ENCODE data around the gene FOXC1. TPM values are rescaled to one million over a fixed set of nuclear protein-coding genes. Genes with fewer than 3 reads are reported as not detected.

The FOXC1 gene
- polyA plus RNA-seq, 1 donor: 0.48 TPM

- Histone ChIP-seq H3K4me3 (ENCODE audit: low read length) (no peak overlapping the region), H3K27me3 (ENCODE audit: control insufficient read depth, insufficient read depth, low read length) (no peaks in the 10 kb centered on the region), H3K36me3 (ENCODE audit: control insufficient read depth, insufficient read depth, low read length) (no peaks in the 10 kb centered on the region), H3K4me1 (ENCODE audit: control insufficient read depth, insufficient read depth, low read length) (no peaks in the 10 kb centered on the region), H3K9me3 (ENCODE audit: control insufficient read depth, low read depth, low read length) (no peaks in the 10 kb centered on the region), H3K27ac (ENCODE audit: low read length) (no peak overlapping the region)
- no peak for DNase-seq
- no CpG with 5 or more reads among the region's 14 CpGs for WGBS (ENCODE audit: insufficient coverage, low lambda C conversion rate)
Observed at GRCh38 chr6:1584996-1585668, 24.6 kb upstream of the FOXC1 start.

DNA sequence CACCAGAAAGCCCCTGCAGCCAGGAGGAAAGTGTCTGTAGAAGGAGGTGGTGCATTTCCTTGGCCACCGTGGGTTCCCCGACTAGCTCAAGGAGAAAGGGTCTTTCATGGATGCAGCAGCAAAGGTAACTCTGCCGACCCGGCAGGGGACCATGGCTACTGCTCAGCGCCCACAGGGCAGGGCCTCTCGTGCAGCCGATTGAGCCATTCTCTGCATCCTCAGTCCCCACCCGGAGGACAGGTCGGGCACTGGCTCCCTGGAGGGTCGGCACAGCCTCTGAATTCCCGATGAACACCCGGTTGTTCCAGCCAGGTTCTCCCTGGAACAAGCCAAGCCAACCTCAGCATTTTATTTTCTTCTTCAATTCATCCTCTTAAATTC lies 24.1 kb upstream of the FOXC1 start:
- H3K4me1 ChIP-seq (ENCODE audit: control insufficient read depth, insufficient read depth, low read length): no peaks in the 10 kb centered on the region
- no peaks in the 10 kb centered on the region for H3K27me3 ChIP-seq (ENCODE audit: control insufficient read depth, insufficient read depth, low read length)
- no peaks in the 10 kb centered on the region for H3K9me3 ChIP-seq (ENCODE audit: control insufficient read depth, low read depth, low read length)
- WGBS (ENCODE audit: insufficient coverage, low lambda C conversion rate): no CpG with 5 or more reads among the region's 12 CpGs
- no peak overlapping the region for H3K4me3 ChIP-seq (ENCODE audit: low read length)
- H3K36me3 ChIP-seq (ENCODE audit: control insufficient read depth, insufficient read depth, low read length): no peaks in the 10 kb centered on the region
- DNase-seq: no peak
- H3K27ac ChIP-seq (ENCODE audit: low read length): no peak overlapping the region

DNA sequence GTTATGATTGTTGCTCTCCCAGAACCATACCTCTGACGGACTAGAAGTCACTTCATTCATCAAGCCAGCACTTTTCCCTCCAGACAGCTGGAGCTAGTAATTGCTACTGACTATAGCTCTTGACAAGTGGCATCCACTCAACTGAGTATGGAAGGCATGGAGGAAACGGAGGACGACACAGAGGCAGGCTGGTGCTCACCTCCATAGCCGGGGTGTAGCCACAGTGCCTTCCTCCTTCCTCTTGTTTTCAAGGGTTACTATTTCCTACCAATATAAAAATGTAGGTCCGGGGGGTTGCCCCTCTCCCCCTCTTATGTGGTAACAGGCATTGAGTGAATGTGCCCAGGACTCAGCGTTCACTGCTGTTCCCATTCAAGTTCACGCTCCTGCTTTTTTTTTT lies 23.5 kb upstream of the FOXC1 start:
- no peak overlapping the region for H3K4me3 ChIP-seq (ENCODE audit: low read length)
- DNase-seq: no peak
- no CpG with 5 or more reads among the region's 7 CpGs for WGBS (ENCODE audit: insufficient coverage, low lambda C conversion rate)
- H3K9me3 ChIP-seq (ENCODE audit: control insufficient read depth, low read depth, low read length): no peaks in the 10 kb centered on the region
- H3K36me3 ChIP-seq (ENCODE audit: control insufficient read depth, insufficient read depth, low read length): no peaks in the 10 kb centered on the region
- H3K27ac ChIP-seq (ENCODE audit: low read length): no peak overlapping the region
- H3K4me1 ChIP-seq (ENCODE audit: control insufficient read depth, insufficient read depth, low read length): no peaks in the 10 kb centered on the region
- no peaks in the 10 kb centered on the region for H3K27me3 ChIP-seq (ENCODE audit: control insufficient read depth, insufficient read depth, low read length)

DNA sequence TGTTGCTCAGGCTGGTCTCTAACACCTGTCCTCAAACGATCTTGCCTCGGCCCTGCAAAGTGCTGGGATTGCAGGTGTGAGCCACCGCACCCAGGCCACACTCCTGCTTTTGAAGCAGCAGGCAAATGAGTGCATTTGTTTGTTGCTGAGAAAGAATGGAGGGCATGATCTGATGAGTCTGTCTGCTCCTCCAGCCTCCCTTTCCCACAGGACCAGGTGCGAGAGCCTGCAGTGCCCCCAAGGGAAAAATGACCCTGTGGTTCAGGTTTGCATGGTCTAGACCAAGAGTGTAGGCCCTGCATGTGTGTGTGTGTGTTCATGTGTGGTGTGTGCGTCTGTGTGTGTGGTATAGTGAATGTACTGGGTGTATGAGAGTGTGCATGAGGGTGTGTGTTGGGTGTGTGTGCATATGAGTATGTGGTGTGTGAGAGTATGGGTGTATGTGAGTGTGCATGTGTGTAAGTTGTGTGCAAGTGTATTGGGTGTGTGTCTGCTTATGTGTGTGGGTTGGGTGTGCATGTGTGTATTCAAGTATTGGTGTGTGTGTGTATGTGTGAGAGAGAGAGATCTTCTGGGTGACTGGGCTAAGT lies 22.8 kb upstream of the FOXC1 start:
- Histone ChIP-seq H3K4me3 (ENCODE audit: low read length) (no peak overlapping the region), H3K4me1 (ENCODE audit: control insufficient read depth, insufficient read depth, low read length) (no peaks in the 10 kb centered on the region), H3K27me3 (ENCODE audit: control insufficient read depth, insufficient read depth, low read length) (no peaks in the 10 kb centered on the region), H3K9me3 (ENCODE audit: control insufficient read depth, low read depth, low read length) (no peaks in the 10 kb centered on the region), H3K27ac (ENCODE audit: low read length) (no peak overlapping the region), H3K36me3 (ENCODE audit: control insufficient read depth, insufficient read depth, low read length) (no peaks in the 10 kb centered on the region)
- no peak for DNase-seq
- WGBS (ENCODE audit: insufficient coverage, low lambda C conversion rate): 100% methylated on average over 1 of the region's 5 CpGs

DNA sequence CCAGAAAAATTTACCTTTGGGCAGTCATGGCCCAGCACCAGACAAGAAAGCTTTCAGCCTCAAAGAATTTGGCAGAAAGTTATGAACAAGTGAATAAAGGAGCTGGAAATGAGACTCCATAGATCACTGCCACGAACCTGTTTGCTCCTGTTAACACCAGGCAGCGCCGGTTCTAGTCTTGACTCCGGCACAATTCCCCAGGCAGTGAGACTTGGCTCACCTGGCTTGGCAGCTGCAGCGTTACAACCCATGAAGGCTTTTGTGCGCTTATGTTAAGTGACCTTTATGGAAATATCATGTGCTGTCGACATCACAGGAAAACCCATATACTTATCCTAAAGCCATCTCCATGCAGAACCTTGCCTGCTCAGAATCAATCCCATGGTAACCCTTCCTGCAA lies 22.2 kb upstream of the FOXC1 start:
- Histone ChIP-seq H3K27me3 (ENCODE audit: control insufficient read depth, insufficient read depth, low read length) (no peaks in the 10 kb centered on the region), H3K4me3 (ENCODE audit: low read length) (no peak overlapping the region), H3K27ac (ENCODE audit: low read length) (no peak overlapping the region), H3K9me3 (ENCODE audit: control insufficient read depth, low read depth, low read length) (no peaks in the 10 kb centered on the region), H3K4me1 (ENCODE audit: control insufficient read depth, insufficient read depth, low read length) (no peaks in the 10 kb centered on the region), H3K36me3 (ENCODE audit: control insufficient read depth, insufficient read depth, low read length) (no peaks in the 10 kb centered on the region)
- DNase-seq: no peak
- no CpG with 5 or more reads among the region's 7 CpGs for WGBS (ENCODE audit: insufficient coverage, low lambda C conversion rate)

GRCh38 chr6:1587977-1588376 lies 21.7 kb upstream of the FOXC1 start:
- H3K4me1 ChIP-seq (ENCODE audit: control insufficient read depth, insufficient read depth, low read length): no peaks in the 10 kb centered on the region
- no peaks in the 10 kb centered on the region for H3K9me3 ChIP-seq (ENCODE audit: control insufficient read depth, low read depth, low read length)
- WGBS (ENCODE audit: insufficient coverage, low lambda C conversion rate): 95% methylated on average over 7 of the region's 12 CpGs
- no peak for DNase-seq
- peaks cover 2% of the 10 kb centered on the region for H3K27me3 ChIP-seq (ENCODE audit: control insufficient read depth, insufficient read depth, low read length)
- H3K36me3 ChIP-seq (ENCODE audit: control insufficient read depth, insufficient read depth, low read length): no peaks in the 10 kb centered on the region
- H3K4me3 ChIP-seq (ENCODE audit: low read length): no peak overlapping the region
- H3K27ac ChIP-seq (ENCODE audit: low read length): no peak overlapping the region

DNA sequence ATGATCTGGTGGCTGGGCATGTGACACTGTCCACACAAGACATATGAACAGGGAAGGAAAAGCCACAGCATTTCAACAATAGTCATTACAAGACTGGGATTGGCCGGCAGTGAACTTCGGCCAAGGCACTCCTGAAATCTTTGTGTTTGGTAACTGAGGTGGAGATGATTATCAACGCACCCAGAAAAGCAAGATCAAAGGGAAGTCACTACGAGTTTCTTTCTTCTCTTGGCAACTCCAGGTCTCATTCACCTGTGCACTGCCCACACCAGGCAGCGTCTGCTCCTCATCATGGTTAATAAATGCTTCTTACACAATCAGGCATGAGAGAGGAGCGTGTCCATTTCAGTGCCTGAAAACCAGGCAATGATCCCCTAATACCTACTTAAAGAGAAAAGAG lies 20.5 kb upstream of the FOXC1 start:
- peaks cover under 1% of the 10 kb centered on the region for H3K9me3 ChIP-seq (ENCODE audit: control insufficient read depth, low read depth, low read length)
- H3K27ac ChIP-seq (ENCODE audit: low read length): no peak overlapping the region
- no peaks in the 10 kb centered on the region for H3K4me1 ChIP-seq (ENCODE audit: control insufficient read depth, insufficient read depth, low read length)
- no peak overlapping the region for H3K4me3 ChIP-seq (ENCODE audit: low read length)
- peaks cover 13% of the 10 kb centered on the region for H3K27me3 ChIP-seq (ENCODE audit: control insufficient read depth, insufficient read depth, low read length)
- H3K36me3 ChIP-seq (ENCODE audit: control insufficient read depth, insufficient read depth, low read length): no peaks in the 10 kb centered on the region
- no CpG with 5 or more reads among the region's 6 CpGs for WGBS (ENCODE audit: insufficient coverage, low lambda C conversion rate)
- DNase-seq: peak in 1 of 2 donors; percentile 55

DNA sequence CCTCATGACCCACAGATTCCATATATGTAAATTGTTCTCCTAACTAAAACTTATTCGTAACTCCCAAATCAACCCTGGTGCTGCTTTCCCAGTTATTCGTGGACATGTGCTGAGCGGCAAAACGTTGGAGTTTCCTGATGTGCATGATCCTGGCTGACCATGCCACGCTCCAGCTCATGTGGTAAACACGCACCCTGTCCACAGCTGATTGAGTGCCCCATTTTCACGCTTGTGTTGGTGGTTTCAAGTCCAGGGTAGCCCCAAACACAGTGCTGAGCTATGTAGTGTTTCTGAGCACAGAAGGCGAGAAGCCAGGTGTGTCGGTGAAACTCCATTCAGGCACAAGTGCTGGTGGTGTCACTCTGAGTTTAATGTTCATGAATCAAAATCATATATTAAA lies 19.1 kb upstream of the FOXC1 start:
- Histone ChIP-seq H3K4me1 (ENCODE audit: control insufficient read depth, insufficient read depth, low read length) (no peaks in the 10 kb centered on the region), H3K36me3 (ENCODE audit: control insufficient read depth, insufficient read depth, low read length) (no peaks in the 10 kb centered on the region), H3K9me3 (ENCODE audit: control insufficient read depth, low read depth, low read length) (peaks cover 5% of the 10 kb centered on the region), H3K4me3 (ENCODE audit: low read length) (no peak overlapping the region), H3K27me3 (ENCODE audit: control insufficient read depth, insufficient read depth, low read length) (peaks cover 27% of the 10 kb centered on the region), H3K27ac (ENCODE audit: low read length) (no peak overlapping the region)
- WGBS (ENCODE audit: insufficient coverage, low lambda C conversion rate): 100% methylated on average over 1 of the region's 9 CpGs
- DNase-seq: no peak

DNA sequence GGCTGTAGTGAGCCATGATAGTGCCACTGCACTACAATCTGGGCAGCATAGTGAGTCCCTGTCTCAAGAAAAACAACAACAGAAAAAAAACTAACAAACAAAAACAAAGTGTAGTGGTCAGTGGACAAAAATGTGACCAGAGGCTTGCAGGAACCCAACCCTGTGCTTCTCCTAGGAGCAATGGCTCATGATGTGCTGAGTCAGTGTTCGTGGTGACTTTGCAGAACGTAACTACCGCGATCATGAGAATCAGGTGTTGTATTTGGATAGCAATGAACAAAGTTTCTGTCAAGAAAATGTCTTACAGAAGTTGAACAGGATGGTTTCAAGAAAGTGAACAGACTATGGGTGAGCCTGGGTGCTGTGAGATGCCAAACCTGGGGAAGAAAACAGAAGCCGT lies 18.5 kb upstream of the FOXC1 start:
- no peaks in the 10 kb centered on the region for H3K36me3 ChIP-seq (ENCODE audit: control insufficient read depth, insufficient read depth, low read length)
- H3K27me3 ChIP-seq (ENCODE audit: control insufficient read depth, insufficient read depth, low read length): peaks cover 33% of the 10 kb centered on the region
- no peaks in the 10 kb centered on the region for H3K4me1 ChIP-seq (ENCODE audit: control insufficient read depth, insufficient read depth, low read length)
- no peak overlapping the region for H3K27ac ChIP-seq (ENCODE audit: low read length)
- H3K9me3 ChIP-seq (ENCODE audit: control insufficient read depth, low read depth, low read length): peaks cover 5% of the 10 kb centered on the region
- WGBS (ENCODE audit: insufficient coverage, low lambda C conversion rate): 100% methylated on average over 3 of the region's 5 CpGs
- H3K4me3 ChIP-seq (ENCODE audit: low read length): no peak overlapping the region
- DNase-seq: no peak

DNA sequence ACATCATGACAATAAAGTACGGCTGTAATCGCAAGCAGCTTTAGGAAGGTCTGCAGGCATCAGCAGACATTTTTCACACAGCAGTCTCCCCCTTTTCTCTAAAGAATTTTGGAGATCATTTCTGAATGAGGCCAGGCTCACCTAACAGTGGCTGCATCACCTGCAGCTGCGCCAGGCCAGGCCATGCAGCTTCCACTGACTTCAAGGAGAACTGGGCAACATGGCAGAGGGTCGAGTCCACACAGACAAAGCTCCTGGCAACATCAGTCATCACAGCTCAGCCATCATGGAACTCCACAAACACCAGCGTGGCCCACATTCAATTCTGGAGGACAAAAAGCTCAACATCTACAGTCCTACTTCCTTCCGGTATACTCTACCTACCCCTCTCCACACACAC lies 17.8 kb upstream of the FOXC1 start:
- Histone ChIP-seq H3K9me3 (ENCODE audit: control insufficient read depth, low read depth, low read length) (peaks cover 5% of the 10 kb centered on the region), H3K36me3 (ENCODE audit: control insufficient read depth, insufficient read depth, low read length) (no peaks in the 10 kb centered on the region), H3K27me3 (ENCODE audit: control insufficient read depth, insufficient read depth, low read length) (peaks cover 36% of the 10 kb centered on the region), H3K27ac (ENCODE audit: low read length) (no peak overlapping the region), H3K4me1 (ENCODE audit: control insufficient read depth, insufficient read depth, low read length) (no peaks in the 10 kb centered on the region), H3K4me3 (ENCODE audit: low read length) (no peak overlapping the region)
- DNase-seq: no peak
- no CpG with 5 or more reads among the region's 6 CpGs for WGBS (ENCODE audit: insufficient coverage, low lambda C conversion rate)

- H3K27me3 ChIP-seq (ENCODE audit: control insufficient read depth, insufficient read depth, low read length): peaks cover 45% of the 10 kb centered on the region
Observed at GRCh38 chr6:1592852-1593251, 16.9 kb upstream of the FOXC1 start.

More at GRCh38 chr6:1592852-1593251, 16.9 kb upstream of the FOXC1 start:
- no peak overlapping the region for H3K27ac ChIP-seq (ENCODE audit: low read length)
- H3K36me3 ChIP-seq (ENCODE audit: control insufficient read depth, insufficient read depth, low read length): no peaks in the 10 kb centered on the region
- peaks cover 5% of the 10 kb centered on the region for H3K9me3 ChIP-seq (ENCODE audit: control insufficient read depth, low read depth, low read length)
- H3K4me3 ChIP-seq (ENCODE audit: low read length): no peak overlapping the region
- no peak for DNase-seq
- H3K4me1 ChIP-seq (ENCODE audit: control insufficient read depth, insufficient read depth, low read length): peaks cover 5% of the 10 kb centered on the region
- WGBS (ENCODE audit: insufficient coverage, low lambda C conversion rate): 100% methylated on average over 1 of the region's 8 CpGs

Measured in large intestine (tissue), 3 donors.